ENCODE measurements around the gene RUBCN. TPM values are rescaled to one million over a fixed set of nuclear protein-coding genes. Genes with fewer than 3 reads are reported as not detected.

The RUBCN gene
- total and polyA plus RNA-seq, 9 of the 15 experiments (the other 6 are each of a cell fraction or from before 2014, with no cell fraction given): 8.4 to 24.0 (median 11.9) TPM

GRCh38 chr3:197711973-197712707 is 24.6 kb downstream of the RUBCN start (continued):
- TF ChIP-seq, protein P1, sequence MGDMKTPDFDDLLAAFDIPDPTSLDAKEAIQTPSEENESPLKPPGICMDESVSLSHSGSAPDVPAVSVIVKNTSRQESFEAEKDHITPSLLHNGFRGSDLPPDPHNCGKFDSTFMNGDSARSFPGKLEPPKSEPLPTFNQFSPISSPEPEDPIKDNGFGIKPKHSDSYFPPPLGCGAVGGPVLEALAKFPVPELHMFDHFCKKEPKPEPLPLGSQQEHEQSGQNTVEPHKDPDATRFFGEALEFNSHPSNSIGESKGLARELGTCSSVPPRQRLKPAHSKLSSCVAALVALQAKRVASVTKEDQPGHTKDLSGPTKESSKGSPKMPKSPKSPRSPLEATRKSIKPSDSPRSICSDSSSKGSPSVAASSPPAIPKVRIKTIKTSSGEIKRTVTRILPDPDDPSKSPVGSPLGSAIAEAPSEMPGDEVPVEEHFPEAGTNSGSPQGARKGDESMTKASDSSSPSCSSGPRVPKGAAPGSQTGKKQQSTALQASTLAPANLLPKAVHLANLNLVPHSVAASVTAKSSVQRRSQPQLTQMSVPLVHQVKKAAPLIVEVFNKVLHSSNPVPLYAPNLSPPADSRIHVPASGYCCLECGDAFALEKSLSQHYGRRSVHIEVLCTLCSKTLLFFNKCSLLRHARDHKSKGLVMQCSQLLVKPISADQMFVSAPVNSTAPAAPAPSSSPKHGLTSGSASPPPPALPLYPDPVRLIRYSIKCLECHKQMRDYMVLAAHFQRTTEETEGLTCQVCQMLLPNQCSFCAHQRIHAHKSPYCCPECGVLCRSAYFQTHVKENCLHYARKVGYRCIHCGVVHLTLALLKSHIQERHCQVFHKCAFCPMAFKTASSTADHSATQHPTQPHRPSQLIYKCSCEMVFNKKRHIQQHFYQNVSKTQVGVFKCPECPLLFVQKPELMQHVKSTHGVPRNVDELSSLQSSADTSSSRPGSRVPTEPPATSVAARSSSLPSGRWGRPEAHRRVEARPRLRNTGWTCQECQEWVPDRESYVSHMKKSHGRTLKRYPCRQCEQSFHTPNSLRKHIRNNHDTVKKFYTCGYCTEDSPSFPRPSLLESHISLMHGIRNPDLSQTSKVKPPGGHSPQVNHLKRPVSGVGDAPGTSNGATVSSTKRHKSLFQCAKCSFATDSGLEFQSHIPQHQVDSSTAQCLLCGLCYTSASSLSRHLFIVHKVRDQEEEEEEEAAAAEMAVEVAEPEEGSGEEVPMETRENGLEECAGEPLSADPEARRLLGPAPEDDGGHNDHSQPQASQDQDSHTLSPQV (IDR thresholded peaks at IDR 0.05): no peak
- TF ChIP-seq ATF3 (IDR thresholded peaks at IDR 0.05) (peak; percentile 90), ATF3 (CRISPR knock-in tag; conservative IDR thresholded peaks at IDR 0.05) (no peak), THRAP3 (IDR thresholded peaks at IDR 0.05; ENCODE audit: borderline replicate concordance) (no peak), ZNF695 (CRISPR knock-in tag; IDR thresholded peaks at IDR 0.05) (no peak), L3MBTL2 (IDR thresholded peaks at IDR 0.05) (no peak), KAT8 (IDR thresholded peaks at IDR 0.05; ENCODE audit: low read depth) (no peak), SNAPC5 (CRISPR knock-in tag; IDR thresholded peaks at IDR 0.05) (no peak), SAP30 (IDR thresholded peaks at IDR 0.05; ENCODE audit: borderline replicate concordance, insufficient read depth, low read depth, low read length, poor library complexity, severe bottlenecking) (no peak), ILF3 (IDR thresholded peaks at IDR 0.05; ENCODE audit: borderline replicate concordance) (no peak), MED1 (CRISPR knock-in tag; IDR thresholded peaks at IDR 0.05; ENCODE audit: borderline replicate concordance) (no peak), ZKSCAN1 (IDR thresholded peaks at IDR 0.05; ENCODE audit: low read depth, low read length) (no peak), TBP (optimal IDR thresholded peaks at IDR 0.05; ENCODE audit: low read depth, low read length) (no peak), CREB3 (tag; conservative IDR thresholded peaks at IDR 0.05; ENCODE audit: low read depth) (no peak), POLR2B (IDR thresholded peaks at IDR 0.05; ENCODE audit: low read depth, partially characterized antibody) (no peak), IRF9 (tag; IDR thresholded peaks at IDR 0.05) (no peak), BDP1 (IDR thresholded peaks at IDR 0.05; ENCODE audit: insufficient read depth, insufficient read length) (no peak), ZSCAN32 (CRISPR knock-in tag; IDR thresholded peaks at IDR 0.05) (no peak)
- TF ChIP-seq, protein P2, sequence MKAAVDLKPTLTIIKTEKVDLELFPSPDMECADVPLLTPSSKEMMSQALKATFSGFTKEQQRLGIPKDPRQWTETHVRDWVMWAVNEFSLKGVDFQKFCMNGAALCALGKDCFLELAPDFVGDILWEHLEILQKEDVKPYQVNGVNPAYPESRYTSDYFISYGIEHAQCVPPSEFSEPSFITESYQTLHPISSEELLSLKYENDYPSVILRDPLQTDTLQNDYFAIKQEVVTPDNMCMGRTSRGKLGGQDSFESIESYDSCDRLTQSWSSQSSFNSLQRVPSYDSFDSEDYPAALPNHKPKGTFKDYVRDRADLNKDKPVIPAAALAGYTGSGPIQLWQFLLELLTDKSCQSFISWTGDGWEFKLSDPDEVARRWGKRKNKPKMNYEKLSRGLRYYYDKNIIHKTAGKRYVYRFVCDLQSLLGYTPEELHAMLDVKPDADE (conservative IDR thresholded peaks at IDR 0.05; ENCODE audit: control insufficient read depth, low read depth, low read length): no peak
